B cell (primary cell): ENCODE results near the gene NDUFA12. TPM values are rescaled to one million over a fixed set of nuclear protein-coding genes. Genes with fewer than 3 reads are reported as not detected.

Source experiments
- ATAC-seq: fragments of 200-7000 bp; cut with Tn5 transposase; one replicate; pipeline ENCODE4 v1.10.0; 2021; ENCODE audit warnings: low read depth, mild to moderate bottlenecking, moderate number of reproducible peaks, moderate library complexity
- CTCF ChIA-PET: fragments of 350-600 bp; sonication (Branson Sonifier 250); formaldehyde crosslinking; loops from one replicate; lab custom pipeline; 2021; ENCODE audit warnings: antibody characterized with exemption, inconsistent platforms; lab: Charles Lee
- POLR2A ChIA-PET: fragments of 350-600 bp; sonication (Branson Sonifier 250); formaldehyde crosslinking; loops from one replicate; lab custom pipeline; 2021; ENCODE audit warnings: antibody characterized with exemption; lab: Charles Lee
- DNase-seq: peaks from one replicate; pipeline ENCODE4 v3.0.0; 2013
- H2AFZ ChIP-seq: 2 replicates; pipeline ENCODE4 v1.6.1; 2012; ENCODE audit warnings: mild to moderate bottlenecking, low read depth, low read length; ENCODE audit not compliant: insufficient read depth, poor library complexity, severe bottlenecking
- H3K27ac ChIP-seq, 2 donors: 1 replicate in 1 of 2; 2 replicates in 1 of 2; pipeline ENCODE4 v1.5.1; 2012 to 2013; ENCODE audit warnings: low read length in 2 of 2, mild to moderate bottlenecking in 2 of 2, moderate library complexity in 1 of 2
- H3K27me3 ChIP-seq, 4 experiments: fragments of 200-600 bp in 1 of 4; sonication (generic) in 1 of 4; replicated peaks in 1 of 4; 1 replicate in 2 of 4; 2 replicates in 2 of 4; pipeline versions ENCODE4 v1.6.1 to v1.7.0; 2013 to 2016; ENCODE audit warnings: low read length in 3 of 4, mild to moderate bottlenecking in 2 of 4, mixed read lengths in 1 of 4, moderate library complexity in 1 of 4; ENCODE audit not compliant: insufficient read depth in 4 of 4, control insufficient read depth in 3 of 4; ENCODE audit errors: control extremely low read depth in 1 of 4
- H3K36me3 ChIP-seq, 2 experiments: replicated peaks in 1 of 2; 1 replicate in 1 of 2; 2 replicates in 1 of 2; pipeline versions ENCODE4 v1.6.1 to v1.7.1; 2013; ENCODE audit warnings: low read length in 1 of 2; ENCODE audit not compliant: insufficient read depth in 2 of 2, control insufficient read depth in 1 of 2; ENCODE audit errors: control extremely low read depth in 1 of 2, extremely low read depth in 1 of 2
- H3K4me1 ChIP-seq, 2 donors: fragments of 200-600 bp in 1 of 2; sonication (generic) in 1 of 2; 1 replicate in 1 of 2; 2 replicates in 1 of 2; pipeline versions ENCODE4 v1.5.1 to v1.6.1; 2013 to 2017; ENCODE audit warnings: low read length in 2 of 2; ENCODE audit not compliant: control insufficient read depth in 2 of 2, insufficient read depth in 2 of 2
- H3K4me2 ChIP-seq: replicated peaks from 2 replicates; pipeline ENCODE3; 2012; ENCODE audit warnings: mild to moderate bottlenecking, low read depth, low read length; ENCODE audit not compliant: poor library complexity, severe bottlenecking
- H3K4me3 ChIP-seq, 5 experiments: fragments of 200-600 bp in 1 of 5; sonication (generic) in 1 of 5; 1 replicate in 3 of 5; 2 replicates in 2 of 5; pipeline versions ENCODE4 v1.5.1 to v1.7.0; 2011 to 2016; ENCODE audit warnings: low read length in 4 of 5, mild to moderate bottlenecking in 4 of 5, low read depth in 2 of 5, control low read depth in 1 of 5, moderate library complexity in 1 of 5; ENCODE audit not compliant: insufficient read depth in 1 of 5; ENCODE audit errors: control extremely low read depth in 1 of 5, extremely low read depth in 1 of 5
- H3K79me2 ChIP-seq: fragments of 200-600 bp; sonication (generic); one replicate; pipeline ENCODE4 v1.6.0; 2016; ENCODE audit warnings: low read length; ENCODE audit not compliant: control insufficient read depth, insufficient read depth
- H3K9ac ChIP-seq: fragments of 200-600 bp; sonication (generic); 2 replicates; pipeline ENCODE4 v1.6.1; 2017; ENCODE audit warnings: mild to moderate bottlenecking, low read length, moderate library complexity
- H3K9me3 ChIP-seq, 3 donors: one replicate each; pipeline versions ENCODE4 v1.6.1 to v1.7.1; 2013; ENCODE audit warnings: low read length in 2 of 3; ENCODE audit not compliant: control insufficient read depth in 2 of 3, insufficient read depth in 1 of 3; ENCODE audit errors: control extremely low read depth in 1 of 3
- H4K20me1 ChIP-seq: 2 replicates; pipeline ENCODE4 v1.6.0; 2012; ENCODE audit warnings: mild to moderate bottlenecking, low read length; ENCODE audit not compliant: insufficient read depth, control insufficient read depth, poor library complexity, severe bottlenecking
- H3K27ac Mint-ChIP-seq: one replicate; pipeline ENCODE4 v1.8.0; 2021; ENCODE audit warnings: mixed read lengths
- H3K27me3 Mint-ChIP-seq: one replicate; pipeline ENCODE4 v1.8.0; 2021; ENCODE audit warnings: mixed read lengths
- H3K4me1 Mint-ChIP-seq: one replicate; pipeline ENCODE4 v1.8.0; 2021; ENCODE audit warnings: mixed read lengths
- H3K4me3 Mint-ChIP-seq: one replicate; pipeline ENCODE4 v1.8.0; 2021; ENCODE audit warnings: mixed read lengths
- H3K9me3 Mint-ChIP-seq: one replicate; pipeline ENCODE4 v1.8.0; 2022; ENCODE audit warnings: mixed read lengths; ENCODE audit not compliant: insufficient read depth
- EZH2 ChIP-seq: IDR thresholded peaks from 2 replicates; pipeline ENCODE4 v1.6.1; 2012; ENCODE audit warnings: borderline replicate concordance, low read depth, mild to moderate bottlenecking, moderate library complexity, low read length; ENCODE audit not compliant: insufficient read depth, poor library complexity, severe bottlenecking
- WGBS: methylation state at CpG from one replicate; pipeline ENCODE4 v1.1.5; 2013; ENCODE audit warnings: missing lambda C conversion rate; ENCODE audit not compliant: insufficient coverage; 5-methylcytosine and 5-hydroxymethylcytosine counted together
- intact Hi-C: fragments of 100-400 bp; cut with micrococcal nuclease; formaldehyde crosslinking; loops from one replicate; pipeline ENCODE4 v1.10.0; 2022
- polyA plus RNA-seq: library from polyadenylated mRNA; depleted of rRNA; stranded (reverse); fragments of >200 nt; gene quantifications from 2 replicates; pipeline ENCODE4 v1.2.3, GENCODE V29; 2012
- total RNA-seq, 2 donors: library from RNA; stranded (reverse); fragments of 120-200 nt in 1 of 2; gene quantifications; 1 replicate in 1 of 2; 2 replicates in 1 of 2; pipeline versions ENCODE4 v1.2.3 to v1.2.4, GENCODE V29; 2013 to 2022
- TF ChIP-seq, protein P1 (sequence below): fragments of 200-600 bp; IDR thresholded peaks from one replicate; pipeline ENCODE4 v1.8.0; 2022; ENCODE audit warnings: antibody characterized with exemption, mild to moderate bottlenecking

Gene NDUFA12
- total and polyA plus RNA-seq, 2 donors (not counting 1 experiment from before 2014, with no cell fraction given), result 41.7 to 51.8 TPM

DNA sequence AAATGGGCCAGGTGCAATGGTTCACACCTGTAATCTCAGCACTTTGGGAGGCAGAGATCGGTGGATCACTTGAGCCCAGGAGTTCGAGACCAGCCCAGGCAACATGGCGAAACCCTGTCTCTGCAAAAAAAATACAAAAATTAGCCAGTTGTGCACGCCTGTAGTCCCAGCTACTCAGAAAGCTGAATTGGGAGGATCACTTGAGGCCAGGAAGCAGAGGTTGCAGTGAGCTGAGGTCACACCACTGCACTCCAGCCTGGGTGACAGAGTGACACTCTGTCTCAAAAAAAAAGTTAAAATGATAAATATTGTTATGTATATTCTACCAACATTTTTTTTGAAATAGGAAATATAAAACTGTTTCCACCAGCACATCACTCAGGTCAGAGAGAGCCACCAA is 64.9 kb downstream of the NDUFA12 start:
- DNase-seq (no peak), ATAC-seq (no peak)
- CTCF ChIA-PET, result no interaction called here
- Histone ChIP-seq H3K4me1 (peaks cover 2 to 3% of the 10 kb centered on the region in 2 donors), H3K9me3 (no peaks in the 10 kb centered on the region), H3K9ac (no peak overlapping the region), H3K4me2 (no peak overlapping the region), H4K20me1 (no peaks in the 10 kb centered on the region), H3K36me3 (no peaks in the 10 kb centered on the region), H3K79me2 (no peaks in the 10 kb centered on the region), H3K27me3 (no peaks in the 10 kb centered on the region), H2AFZ (no peak overlapping the region), H3K27ac (no peak overlapping the region), H3K4me3 (no peak overlapping the region)
- Mint-ChIP-seq H3K4me1 (peaks cover 14% of the 10 kb centered on the region), H3K4me3 (no peak overlapping the region), H3K27ac (no peak overlapping the region), H3K9me3 (no peaks in the 10 kb centered on the region), H3K27me3 (no peaks in the 10 kb centered on the region)
- intact Hi-C loops, result no loop called here
- TF ChIP-seq, protein P1, sequence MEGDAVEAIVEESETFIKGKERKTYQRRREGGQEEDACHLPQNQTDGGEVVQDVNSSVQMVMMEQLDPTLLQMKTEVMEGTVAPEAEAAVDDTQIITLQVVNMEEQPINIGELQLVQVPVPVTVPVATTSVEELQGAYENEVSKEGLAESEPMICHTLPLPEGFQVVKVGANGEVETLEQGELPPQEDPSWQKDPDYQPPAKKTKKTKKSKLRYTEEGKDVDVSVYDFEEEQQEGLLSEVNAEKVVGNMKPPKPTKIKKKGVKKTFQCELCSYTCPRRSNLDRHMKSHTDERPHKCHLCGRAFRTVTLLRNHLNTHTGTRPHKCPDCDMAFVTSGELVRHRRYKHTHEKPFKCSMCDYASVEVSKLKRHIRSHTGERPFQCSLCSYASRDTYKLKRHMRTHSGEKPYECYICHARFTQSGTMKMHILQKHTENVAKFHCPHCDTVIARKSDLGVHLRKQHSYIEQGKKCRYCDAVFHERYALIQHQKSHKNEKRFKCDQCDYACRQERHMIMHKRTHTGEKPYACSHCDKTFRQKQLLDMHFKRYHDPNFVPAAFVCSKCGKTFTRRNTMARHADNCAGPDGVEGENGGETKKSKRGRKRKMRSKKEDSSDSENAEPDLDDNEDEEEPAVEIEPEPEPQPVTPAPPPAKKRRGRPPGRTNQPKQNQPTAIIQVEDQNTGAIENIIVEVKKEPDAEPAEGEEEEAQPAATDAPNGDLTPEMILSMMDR, result no peak
- no peak for TF ChIP-seq EZH2
- WGBS, result 90% methylated on average over 4 of the region's 4 CpGs
- POLR2A ChIA-PET, result no interaction called here

DNA sequence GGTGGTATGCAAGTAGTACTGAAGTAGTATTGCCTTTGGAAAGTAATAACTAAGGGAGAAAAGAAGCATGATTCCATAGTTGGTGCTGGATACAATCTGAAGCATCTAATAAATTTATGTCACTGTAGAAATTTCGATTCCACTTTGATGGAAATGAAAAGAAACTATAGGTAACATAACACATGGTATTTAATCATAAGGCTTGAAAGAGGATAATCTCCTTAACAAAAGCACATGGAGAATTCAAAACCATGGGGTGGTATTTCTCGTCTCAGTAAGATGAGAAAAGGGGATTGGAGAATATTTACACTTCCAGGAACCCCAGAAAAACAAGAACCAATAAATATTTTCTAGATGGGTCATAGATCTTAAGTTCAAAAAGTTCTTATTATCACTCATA is 72.7 kb downstream of the NDUFA12 start:
- no peak overlapping the region for H3K9ac ChIP-seq
- intact Hi-C loops, result no loop called here
- ATAC-seq (no peak), DNase-seq (no peak)
- ChIA-PET CTCF (interaction anchor here (0.7 kb wide), 1 partner anchor 15 kb away, joined by 3 read pairs; no protein-coding TSS in a partner anchor), POLR2A (no interaction called here)
- no peak overlapping the region for H2AFZ ChIP-seq
- no peaks in the 10 kb centered on the region for H3K27me3 ChIP-seq
- TF ChIP-seq EZH2, result no peak
- TF ChIP-seq, protein P1, result no peak
- no peaks in the 10 kb centered on the region for H3K9me3 Mint-ChIP-seq
- no peak overlapping the region for H3K27ac ChIP-seq
- H3K4me2 ChIP-seq, result no peak overlapping the region
- H4K20me1 ChIP-seq, result no peaks in the 10 kb centered on the region
- no peak overlapping the region for H3K4me3 Mint-ChIP-seq
- H3K27me3 Mint-ChIP-seq, result peaks cover 18% of the 10 kb centered on the region
- no peaks in the 10 kb centered on the region for H3K36me3 ChIP-seq
- H3K4me3 ChIP-seq, result no peak overlapping the region
- H3K4me1 Mint-ChIP-seq, result no peaks in the 10 kb centered on the region
- no peaks in the 10 kb centered on the region for H3K79me2 ChIP-seq
- H3K4me1 ChIP-seq, result no peaks in the 10 kb centered on the region
- H3K27ac Mint-ChIP-seq, result no peak overlapping the region
- no CpG with 5 or more reads among the region's 2 CpGs for WGBS
- peaks cover 0 to 3% (median 0%) of the 10 kb centered on the region in 3 donors for H3K9me3 ChIP-seq
